Hematopoietic multipotent progenitor cell (in vitro differentiated cells): ENCODE results near the gene ZBTB17. TPM values are rescaled to one million over a fixed set of nuclear protein-coding genes. Genes with fewer than 3 reads are reported as not detected.
"Not testable (repeated sequence)": the region's sequence is repeated elsewhere in the genome, so short reads cannot be mapped to it uniquely, and the experiment has no call there.

Experiments used
- DNase-seq, 3 donors: peaks; one replicate each; pipeline ENCODE4 v3.0.0-alpha.2; 2011 to 2015; ENCODE audit warnings: low read depth in 2 of 3, low spot score in 2 of 3
- small RNA-seq: library from RNA; depleted of rRNA; stranded (forward); fragments of <200 nt; gene quantifications from one replicate; pipeline ENCODE3, GENCODE V24; 2012
- total RNA-seq: library from RNA; depleted of rRNA; stranded (reverse); fragments of >200 nt; gene quantifications from one replicate; pipeline ENCODE4 v1.2.3, GENCODE V29; 2012

Gene ZBTB17
- total RNA-seq, 1 donor = 97.5 TPM

DNA sequence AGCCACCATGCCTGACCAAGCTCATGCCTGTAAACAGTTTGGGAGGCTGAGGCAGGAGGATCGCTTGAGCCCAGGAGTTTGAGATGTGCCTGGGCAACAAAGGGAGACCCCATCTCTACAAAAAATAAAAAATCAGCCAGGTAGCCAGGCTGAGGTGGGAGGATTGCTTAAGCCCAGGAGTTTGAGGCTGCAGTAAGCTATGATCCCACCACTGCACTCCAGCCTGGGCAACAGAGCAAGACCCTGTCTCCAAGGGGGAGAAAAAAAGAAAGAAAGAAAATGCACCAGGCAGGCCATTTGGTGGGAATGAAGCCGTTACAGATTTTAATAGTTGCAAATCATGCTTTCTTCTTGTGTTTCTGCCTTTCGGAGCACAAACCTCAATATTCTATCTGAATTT, 62.3 kb downstream of the ZBTB17 start:
- not testable (repeated sequence) for DNase-seq

DNA sequence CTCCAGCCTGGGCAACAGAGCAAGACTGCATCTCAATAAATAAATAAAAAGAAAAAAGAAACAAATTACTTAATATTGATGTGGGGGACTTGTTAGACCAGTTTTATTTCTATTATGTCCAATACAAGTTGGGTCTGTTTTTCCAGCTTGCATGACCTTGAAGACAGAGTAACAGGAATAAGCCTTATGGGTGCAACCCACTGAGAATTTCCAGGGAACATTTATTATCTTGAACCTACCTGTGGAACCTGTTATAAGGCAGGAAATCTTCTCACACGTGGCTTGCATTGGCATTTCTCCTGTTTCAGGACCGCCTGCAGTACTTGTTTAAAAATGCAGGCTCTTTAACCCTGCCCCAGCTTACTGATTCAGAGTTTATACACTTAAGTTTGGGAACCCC, 64.0 kb downstream of the ZBTB17 start:
- no peak for DNase-seq

DNA sequence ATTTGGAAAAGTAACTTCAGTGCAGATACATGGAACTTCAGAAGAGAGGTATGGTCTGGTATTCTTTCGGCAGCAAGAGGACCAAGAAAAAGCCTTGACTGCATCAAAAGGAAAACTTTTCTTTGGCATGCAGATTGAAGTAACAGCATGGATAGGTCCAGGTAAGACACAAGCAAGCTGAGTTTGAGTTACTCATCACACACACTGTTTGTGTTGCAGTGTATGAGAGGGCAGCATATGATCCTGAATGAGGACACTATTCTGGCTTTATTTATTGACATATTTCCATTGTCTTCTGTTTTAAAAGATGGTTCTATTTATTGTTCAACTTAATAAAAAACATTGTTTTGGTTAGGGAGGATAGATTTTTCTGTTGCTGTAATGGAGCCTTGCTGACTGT, 64.8 kb downstream of the ZBTB17 start:
- no peak for DNase-seq

DNA sequence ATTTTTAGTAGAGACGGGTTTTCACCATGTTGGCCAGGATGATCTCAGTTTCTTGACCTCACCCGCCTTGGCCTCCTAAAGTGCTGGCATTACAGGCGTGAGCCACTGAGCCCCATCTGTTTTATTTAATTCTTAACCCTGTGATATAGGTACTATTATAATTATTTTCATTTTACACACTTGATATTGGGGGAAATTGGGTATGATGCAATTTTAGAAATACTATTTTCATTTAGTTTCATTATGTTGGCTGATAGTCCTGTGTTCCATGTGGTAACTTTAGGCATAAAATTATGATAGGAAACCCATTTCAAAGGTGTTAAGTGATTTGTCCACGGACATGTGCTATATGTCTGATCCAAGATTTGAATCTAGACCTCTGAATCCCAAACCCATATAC, 67.3 kb downstream of the ZBTB17 start:
- DNase-seq = no peak

DNA sequence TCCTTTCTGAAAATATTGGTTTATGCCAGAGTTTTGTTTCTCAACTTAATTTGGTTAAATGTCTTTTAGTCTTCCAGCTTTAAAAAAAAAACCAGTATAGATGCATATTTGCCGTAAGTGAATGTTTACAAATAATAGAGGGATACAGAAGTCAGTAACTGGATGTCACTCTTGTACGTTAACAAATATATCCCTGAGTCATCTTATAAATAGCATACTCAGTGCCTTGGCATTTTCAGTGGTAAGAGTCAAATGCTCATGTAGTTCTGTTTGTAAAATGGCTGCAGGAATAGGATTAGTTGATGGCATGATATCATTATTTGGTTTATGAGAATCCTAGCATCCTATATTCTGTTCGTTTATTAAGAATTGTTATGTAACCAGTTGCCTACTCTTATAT, 73.0 kb downstream of the ZBTB17 start:
- DNase-seq = peak in 1 of 3 donors; percentile 10

DNA sequence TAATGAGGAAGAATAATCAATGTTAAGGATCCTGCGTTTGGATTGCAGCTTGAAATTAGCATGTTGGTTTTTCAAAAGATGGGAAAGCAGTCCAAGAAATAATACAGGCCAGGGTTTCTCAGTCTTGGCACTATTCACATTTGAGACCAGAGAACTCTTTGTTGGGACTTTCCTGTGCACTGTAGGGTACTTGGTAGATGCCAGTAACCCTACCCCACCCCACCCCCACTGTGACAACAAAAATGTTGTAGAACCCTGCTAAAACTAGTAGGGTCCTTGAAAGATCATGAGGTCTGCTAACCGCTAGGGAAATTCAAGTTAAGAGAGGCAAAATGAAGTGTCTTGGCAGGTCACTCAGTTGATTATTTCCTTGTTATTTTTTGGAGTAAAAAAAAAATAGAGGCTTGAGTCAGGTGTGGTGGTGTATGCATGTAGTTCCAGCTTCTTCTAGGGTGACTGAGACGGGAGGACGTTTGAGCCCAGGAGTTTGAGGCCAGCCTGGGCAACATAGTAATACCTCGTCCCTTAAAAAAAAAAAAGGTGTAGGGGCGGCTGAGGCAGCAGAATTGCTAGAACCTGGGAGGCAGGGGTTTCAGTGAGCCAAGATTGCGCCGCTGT, 75.1 kb downstream of the ZBTB17 start:
- no peak for DNase-seq

DNA sequence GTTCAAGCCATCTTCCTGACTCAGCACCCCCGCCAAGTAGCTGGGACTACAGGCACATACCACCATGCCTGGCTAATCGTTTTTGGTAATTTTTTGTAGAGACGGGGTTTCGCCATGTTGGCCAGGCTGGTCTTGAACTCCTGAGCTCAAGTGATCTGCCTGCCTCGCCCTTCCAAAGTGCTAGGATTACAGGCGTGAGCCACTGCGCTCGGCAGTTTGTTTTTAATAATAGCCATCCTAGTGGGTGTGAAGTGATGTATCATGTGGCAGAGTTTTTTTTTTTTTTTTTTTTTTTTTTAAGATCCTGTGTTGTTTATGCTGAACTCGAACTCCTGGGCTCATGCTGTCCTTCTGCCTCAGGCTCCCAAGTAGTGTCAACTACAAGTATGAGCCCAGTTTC, 76.6 kb downstream of the ZBTB17 start:
- DNase-seq = no peak

DNA sequence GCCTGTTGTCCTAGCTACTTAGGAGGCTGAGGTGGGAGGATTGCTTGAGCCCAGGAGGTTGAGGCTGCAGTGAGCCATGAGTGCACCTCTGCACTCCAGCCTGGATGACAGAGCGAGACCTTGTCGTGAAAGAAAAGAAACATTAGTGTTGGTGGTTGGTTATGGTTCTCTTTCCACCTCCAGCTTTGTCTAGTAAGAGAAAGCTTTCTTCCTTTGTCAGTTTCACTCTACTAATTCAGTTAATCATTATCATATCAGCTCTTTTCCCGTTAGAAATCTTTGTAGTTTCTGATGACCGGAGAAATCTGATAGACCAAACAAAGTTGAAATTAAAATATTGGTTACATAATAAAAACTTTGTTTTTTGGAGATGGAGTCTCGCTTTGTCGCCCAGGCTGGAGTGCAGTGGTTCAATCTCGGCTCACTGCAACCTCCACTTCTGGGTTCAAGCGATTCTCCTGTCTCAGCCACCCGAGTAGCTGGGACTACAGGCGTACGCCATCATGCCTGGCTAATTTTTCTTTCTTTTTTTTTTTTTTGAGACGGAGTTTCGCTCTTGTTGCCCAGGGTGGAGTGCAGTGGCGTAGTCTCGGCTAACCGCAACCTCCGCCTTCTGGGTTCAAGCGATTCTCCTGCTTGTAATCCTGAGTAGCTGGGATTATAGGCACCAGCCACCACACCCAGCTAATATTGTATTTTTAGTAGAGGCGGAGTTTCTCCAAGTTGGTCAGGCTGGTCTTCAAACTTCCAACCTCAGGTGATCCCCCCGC, 78.9 kb downstream of the ZBTB17 start:
- not testable (repeated sequence) for DNase-seq

DNA sequence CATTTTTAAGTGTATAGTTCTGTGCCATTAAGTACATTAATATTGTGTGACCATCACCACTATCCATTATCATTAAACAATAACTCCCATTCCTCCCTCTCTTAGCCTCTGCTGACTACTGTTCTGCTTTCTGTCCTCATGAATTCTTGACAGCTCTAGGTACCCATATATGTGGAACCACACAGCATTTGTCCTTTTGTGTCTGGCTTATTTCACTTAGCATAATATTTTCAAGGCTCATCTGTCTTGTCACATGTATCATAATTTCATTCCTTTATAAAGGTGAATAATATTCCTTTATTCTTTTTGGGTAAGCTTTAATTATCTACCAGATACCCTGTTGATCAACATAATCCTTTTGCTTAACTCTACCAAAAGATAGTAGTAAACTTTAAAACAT, 80.7 kb downstream of the ZBTB17 start:
- DNase-seq = no peak

DNA sequence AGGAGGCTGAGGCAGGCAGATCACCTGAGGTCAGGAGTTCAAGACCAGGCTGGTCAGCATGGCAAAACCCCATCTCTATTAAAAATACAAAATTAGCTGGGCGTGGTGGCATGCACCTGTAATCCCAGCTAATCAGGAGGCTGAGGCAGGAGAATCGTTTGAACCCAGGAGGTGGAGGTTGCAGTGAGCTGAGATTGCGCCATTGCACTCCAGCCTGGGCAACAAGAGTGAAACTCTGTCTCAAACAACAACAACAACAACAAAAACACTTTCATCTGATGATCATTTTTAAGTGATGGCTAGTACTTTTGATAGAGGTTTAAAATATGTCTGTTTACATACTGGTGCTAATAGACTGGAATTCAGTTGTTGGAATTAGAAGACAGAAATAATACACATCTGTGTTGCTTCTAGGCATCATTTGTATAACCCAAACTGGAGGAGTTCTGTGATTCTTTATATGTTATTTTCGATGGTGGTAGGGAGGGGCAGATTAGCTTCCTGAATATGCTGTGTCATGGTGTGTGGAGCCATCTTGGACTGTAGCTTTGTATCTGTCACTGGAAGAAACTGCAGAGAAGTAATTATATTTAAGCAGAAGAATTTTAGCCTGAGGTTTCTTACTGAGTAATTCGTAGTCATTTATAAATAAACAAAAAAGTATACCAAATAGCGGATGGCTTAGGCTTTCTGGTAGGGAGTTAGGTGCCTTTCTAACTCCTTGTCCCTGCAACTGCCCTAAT, 82.9 kb downstream of the ZBTB17 start:
- DNase-seq = peak in 2 of 3 donors; percentile 42 to 65

Small RNA genes within 50 kb of the gene (small RNA-seq; reads per million reads assigned to genes)
- gene AL034555.1 (not detected), gene AL355994.1 (not detected), gene AL355994.5 (not detected)

Other genes with a start within 250 kb of the ZBTB17 start
- 1.3 TPM for gene SLC25A34, start 239.8 kb downstream of the ZBTB17 start, total RNA-seq
- gene TMEM82, start 233.6 kb downstream of the ZBTB17 start, total RNA-seq = not detected
- gene FBLIM1, start 217.3 kb downstream of the ZBTB17 start, total RNA-seq = 0.27 TPM
- 0.54 TPM for gene UQCRHL, start 168.5 kb downstream of the ZBTB17 start, total RNA-seq
- 36.4 TPM for gene SPEN, start 128.4 kb downstream of the ZBTB17 start, total RNA-seq
- gene SRARP, start 28.1 kb upstream of the ZBTB17 start, total RNA-seq = not detected
- not detected for gene HSPB7, start 41.9 kb upstream of the ZBTB17 start, total RNA-seq
- gene CLCNKA, start 45.9 kb upstream of the ZBTB17 start, total RNA-seq = not detected
- 0.81 TPM for gene CLCNKB, start 67.7 kb upstream of the ZBTB17 start, total RNA-seq
- gene FAM131C, start 97.5 kb upstream of the ZBTB17 start, total RNA-seq = not detected
- 0.54 TPM for gene EPHA2, start 180.0 kb upstream of the ZBTB17 start, total RNA-seq
- 9.2 TPM for gene ARHGEF19, start 236.6 kb upstream of the ZBTB17 start, total RNA-seq